C4-2B (cell line): ENCODE data around the gene LSAMP.
A peak's percentile ranks its signal among the peaks of the same experiment; 100 is the strongest.

ENCODE experiments used
- H3K27ac ChIP-seq: fragments of 450-650 bp; 2 replicates; pipeline ENCODE4 v1.5.1; 2017
- ZFX ChIP-seq: fragments of 450-650 bp; IDR thresholded peaks from 2 replicates; pipeline ENCODE4 v1.6.1; 2017
- TF ChIP-seq, protein P1 (sequence below): fragments of 450-650 bp; conservative IDR thresholded peaks from 2 replicates; pipeline ENCODE4 v1.5.1; 2017; ENCODE audit warnings: mild to moderate bottlenecking

LSAMP gene

DNA sequence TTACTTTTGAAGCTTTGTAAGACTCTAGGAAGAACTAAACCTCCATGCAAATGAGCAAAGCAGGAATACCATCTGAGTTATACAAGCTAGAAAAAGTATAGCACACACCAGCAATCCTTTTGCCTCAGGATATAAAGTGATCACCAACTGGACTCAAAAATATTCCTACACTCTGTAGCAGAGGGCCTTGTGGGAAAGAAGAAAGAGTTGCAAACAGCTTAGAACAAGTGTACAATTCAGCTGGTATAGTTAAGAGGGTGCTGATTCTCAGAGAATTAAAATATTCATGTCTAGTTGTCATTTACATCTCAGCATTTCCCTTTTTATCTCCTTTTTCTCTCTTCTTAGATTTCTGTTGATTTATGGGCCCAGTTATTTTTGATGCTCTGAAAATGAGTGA lies 573.6 kb downstream of the LSAMP start:
- TF ChIP-seq, protein P1, sequence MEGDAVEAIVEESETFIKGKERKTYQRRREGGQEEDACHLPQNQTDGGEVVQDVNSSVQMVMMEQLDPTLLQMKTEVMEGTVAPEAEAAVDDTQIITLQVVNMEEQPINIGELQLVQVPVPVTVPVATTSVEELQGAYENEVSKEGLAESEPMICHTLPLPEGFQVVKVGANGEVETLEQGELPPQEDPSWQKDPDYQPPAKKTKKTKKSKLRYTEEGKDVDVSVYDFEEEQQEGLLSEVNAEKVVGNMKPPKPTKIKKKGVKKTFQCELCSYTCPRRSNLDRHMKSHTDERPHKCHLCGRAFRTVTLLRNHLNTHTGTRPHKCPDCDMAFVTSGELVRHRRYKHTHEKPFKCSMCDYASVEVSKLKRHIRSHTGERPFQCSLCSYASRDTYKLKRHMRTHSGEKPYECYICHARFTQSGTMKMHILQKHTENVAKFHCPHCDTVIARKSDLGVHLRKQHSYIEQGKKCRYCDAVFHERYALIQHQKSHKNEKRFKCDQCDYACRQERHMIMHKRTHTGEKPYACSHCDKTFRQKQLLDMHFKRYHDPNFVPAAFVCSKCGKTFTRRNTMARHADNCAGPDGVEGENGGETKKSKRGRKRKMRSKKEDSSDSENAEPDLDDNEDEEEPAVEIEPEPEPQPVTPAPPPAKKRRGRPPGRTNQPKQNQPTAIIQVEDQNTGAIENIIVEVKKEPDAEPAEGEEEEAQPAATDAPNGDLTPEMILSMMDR = no peak
- TF ChIP-seq ZFX = no peak
- H3K27ac ChIP-seq = no peak overlapping the region

DNA sequence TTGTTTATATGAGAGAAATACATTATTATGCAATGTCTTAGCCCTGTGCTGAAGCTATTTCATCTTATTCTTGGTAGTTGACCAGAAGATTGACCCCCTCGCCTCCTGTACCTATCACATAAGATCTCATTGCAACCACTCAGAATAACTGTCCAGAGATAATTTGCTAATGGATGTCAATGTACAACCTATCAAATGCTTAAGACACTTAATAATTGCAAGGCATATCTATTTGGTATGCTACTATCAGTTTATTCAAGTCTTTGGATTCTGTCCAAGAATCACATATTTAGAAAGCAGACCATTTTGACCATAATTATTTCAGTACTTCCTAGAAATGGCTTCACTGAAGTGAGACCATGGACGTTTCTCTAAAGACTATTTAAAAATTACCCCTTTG lies 580.4 kb downstream of the LSAMP start:
- TF ChIP-seq ZFX = no peak
- TF ChIP-seq, protein P1 = no peak
- H3K27ac ChIP-seq = no peak overlapping the region

DNA sequence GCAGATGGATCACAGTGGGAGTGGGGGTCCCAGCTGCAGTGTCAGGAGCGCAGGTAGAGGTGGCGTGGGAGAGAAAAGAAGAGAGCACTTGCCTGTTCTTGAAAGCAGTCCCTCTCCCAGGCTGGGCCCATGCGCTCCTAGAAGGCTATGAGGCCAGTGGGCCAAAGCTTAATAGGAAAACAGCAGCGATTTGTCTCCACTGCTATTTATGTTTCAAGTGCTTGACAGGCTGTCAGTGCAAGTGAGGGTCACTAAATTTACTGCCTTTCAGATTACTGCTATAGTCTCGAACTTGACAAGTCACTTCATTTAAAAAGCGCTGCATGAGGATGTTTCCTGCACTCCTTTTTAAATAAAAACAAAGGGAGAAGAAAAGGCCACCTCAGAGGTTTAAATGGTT lies 582.4 kb downstream of the LSAMP start:
- no peak overlapping the region for H3K27ac ChIP-seq
- TF ChIP-seq ZFX = no peak
- TF ChIP-seq, protein P1 = no peak

DNA sequence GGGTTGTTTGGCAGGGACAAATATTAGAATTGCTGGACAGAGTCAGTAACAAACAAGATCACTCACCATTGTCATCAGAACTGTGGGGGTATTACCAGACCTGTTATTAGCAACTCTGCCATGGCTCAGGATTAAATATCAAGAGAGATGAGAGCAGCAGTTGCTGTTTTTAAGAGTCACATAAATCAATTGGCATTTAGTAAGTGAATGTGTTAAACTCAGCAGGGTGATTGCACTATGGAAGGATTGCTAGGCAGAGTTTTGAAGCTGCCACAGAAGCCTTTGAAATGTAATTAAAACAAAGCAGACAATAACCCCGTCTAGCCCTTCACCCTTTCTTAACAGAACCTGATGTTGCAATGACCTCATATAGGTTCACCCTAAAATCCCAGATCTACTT lies 583.2 kb downstream of the LSAMP start:
- no peak for TF ChIP-seq ZFX
- TF ChIP-seq, protein P1 = no peak
- no peak overlapping the region for H3K27ac ChIP-seq

DNA sequence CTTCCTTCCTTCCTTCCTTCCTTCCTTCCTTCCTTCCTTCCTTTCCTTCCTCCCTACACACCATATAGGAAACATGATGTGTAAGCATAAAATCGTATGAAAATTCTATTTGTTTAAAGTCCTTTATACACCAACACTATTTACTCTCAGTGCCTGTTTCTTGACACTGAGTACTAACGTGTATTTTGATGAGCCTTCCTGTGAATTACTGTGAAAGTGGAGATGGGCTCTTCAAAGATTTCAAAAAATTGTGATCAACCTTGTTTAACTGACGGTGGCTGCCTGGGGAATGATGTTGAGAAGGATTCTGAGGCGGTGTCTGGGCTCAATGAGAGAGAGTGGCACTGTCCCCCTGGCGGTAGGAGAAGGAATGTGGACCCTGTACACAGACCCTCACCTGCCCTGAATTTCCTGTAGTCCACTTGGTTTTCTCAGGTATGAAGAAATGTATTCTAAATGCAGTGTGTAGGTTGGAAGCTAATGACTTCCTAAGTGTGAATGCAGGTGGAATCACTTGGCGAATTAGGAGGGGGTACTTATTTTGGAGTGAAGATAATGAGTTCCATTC lies 584.0 kb downstream of the LSAMP start:
- H3K27ac ChIP-seq = no peak overlapping the region
- no peak for TF ChIP-seq ZFX
- TF ChIP-seq, protein P1 = peak; percentile 24

DNA sequence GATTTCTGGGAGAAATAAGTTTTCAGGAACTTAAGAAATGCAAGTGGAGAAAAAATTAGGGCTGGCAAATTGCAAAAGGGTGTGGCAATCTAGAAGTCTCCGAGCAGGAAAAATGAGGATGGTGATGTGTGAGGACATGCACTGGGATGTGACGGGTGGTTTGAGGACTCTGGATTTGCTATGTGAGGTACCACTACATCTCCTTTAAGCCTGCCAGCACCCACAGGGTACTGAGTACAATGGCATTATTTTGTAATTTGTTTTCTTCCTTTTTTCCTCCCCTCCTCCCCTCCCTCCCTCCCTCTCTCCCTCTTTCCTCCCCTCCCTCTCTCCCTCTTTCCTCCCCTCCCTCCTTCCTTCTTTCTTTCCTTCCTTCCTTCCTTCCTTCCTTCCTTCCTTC lies 584.5 kb downstream of the LSAMP start:
- TF ChIP-seq, protein P1 = no peak
- TF ChIP-seq ZFX = no peak

DNA sequence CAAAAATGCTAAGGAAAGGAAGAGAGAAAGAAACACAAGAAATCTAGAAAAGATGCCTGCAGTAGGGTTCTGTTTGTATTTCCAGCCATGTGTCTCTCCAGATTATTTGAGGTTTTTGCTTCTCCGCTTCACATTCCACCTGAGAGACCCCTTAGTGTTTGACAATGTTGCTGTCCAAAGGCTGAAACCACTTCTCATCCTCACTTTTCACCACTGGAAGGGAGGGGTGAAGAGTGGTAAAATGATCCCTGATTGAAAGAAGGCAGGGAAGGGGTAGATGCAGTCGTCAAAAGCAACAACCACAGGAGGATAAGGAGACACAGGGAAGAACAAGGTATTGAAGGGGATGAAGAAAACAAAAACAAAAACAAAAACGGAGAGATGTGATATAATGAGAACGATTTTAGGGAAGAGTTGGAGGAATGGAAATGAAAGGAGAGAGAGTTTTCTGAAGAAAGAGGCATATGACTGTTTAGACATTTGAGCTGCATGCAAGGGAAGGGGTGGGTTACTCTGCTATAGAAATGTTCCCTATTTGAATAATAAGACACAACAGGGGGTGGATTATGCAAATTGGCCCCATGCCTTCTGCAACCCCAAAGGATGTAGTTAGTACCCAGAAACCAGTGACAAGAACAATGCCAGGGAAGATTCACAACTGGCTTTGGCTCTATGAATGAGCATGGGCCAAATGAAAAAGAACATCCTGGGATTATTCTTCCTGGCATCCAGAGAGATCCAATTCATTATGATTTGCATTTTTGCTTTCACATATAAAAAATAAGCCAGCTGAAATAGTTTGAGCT lies 586.1 kb downstream of the LSAMP start:
- no peak for TF ChIP-seq ZFX
- TF ChIP-seq, protein P1 = no peak
- H3K27ac ChIP-seq = no peak overlapping the region

More for the DNA sequence above, 584.5 kb downstream of the LSAMP start:
- H3K27ac ChIP-seq = no peak overlapping the region
